ENCODE data around the gene WWTR1. TPM values are rescaled to one million over a fixed set of nuclear protein-coding genes. Genes with fewer than 3 reads are reported as not detected.
A peak's percentile ranks its signal among the peaks of the same experiment; 100 is the strongest.

WWTR1 gene
- total RNA-seq, 1 donor = 0.54 TPM

DNA sequence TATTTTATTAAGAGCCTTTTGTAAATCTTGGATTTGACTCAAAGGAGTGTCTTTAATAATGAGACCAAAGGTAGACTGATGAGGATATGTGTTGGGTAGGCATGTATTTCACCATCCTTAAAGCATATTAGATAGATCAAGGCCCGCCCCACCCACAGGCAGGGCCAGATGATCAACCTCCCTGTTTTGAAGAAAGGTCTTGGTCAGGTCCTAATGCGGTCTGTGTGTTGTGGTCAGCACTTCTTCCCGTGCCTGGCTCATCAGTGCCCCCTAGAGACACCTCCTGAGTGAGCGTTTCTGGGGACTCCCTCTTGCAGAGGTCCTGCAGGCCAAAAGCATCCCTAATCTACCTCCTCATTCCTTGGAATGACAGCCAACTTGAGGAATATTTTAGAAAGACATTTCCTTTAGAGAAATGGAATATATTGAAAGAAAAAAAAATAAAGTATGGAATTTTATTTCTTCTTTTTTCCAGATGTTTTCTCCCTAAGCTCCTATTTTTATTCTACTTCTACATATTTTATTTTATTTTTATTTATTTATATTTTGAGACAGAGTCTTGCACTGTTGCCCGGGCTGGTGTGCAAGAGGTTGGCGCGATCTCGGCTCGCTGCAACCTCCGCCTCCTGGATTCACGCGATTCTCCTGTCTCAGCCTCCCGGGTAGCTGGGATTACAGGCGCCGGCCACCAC is 177.4 kb downstream of the WWTR1 start:
- DNase-seq (ENCODE audit: low read depth in 2 of 3, low spot score in 2 of 3) = peak in 2 of 3 donors; percentile 64 to 81

DNA sequence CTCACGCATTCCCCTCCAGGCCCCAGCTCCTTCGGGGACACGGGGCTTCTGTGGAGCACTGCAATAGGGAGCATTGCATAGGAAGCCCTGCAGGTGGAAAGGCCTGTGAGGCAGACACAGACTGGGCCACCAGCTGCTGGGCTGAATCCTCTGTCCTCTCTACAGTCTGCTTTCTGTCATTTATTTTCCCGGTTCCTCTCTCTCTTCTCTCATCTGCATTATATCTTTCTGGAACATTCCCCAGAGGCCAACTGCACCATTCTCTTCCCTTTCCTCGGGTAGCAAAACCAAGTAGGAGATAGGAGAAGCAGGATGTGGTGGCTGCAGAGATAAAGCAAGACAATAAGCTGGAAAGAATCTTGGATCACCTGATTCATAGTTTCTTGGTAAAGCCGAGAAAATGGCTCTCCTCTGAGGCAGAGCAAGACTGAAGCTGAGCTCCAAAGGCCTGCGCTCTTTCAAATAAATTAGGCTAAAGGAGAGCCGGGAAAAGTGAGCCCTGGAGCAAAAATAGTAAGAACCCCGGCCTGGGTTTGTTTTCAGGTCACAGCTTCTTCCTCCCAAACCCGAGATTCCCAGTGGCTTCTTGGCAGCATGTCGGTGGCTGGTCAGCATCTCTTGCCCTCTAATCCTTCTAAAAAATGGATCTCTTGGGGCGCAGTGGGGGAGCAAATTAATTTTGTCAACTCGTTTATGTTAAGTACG is 178.1 kb downstream of the WWTR1 start:
- DNase-seq (ENCODE audit: low read depth in 2 of 3, low spot score in 2 of 3) = no peak

DNA sequence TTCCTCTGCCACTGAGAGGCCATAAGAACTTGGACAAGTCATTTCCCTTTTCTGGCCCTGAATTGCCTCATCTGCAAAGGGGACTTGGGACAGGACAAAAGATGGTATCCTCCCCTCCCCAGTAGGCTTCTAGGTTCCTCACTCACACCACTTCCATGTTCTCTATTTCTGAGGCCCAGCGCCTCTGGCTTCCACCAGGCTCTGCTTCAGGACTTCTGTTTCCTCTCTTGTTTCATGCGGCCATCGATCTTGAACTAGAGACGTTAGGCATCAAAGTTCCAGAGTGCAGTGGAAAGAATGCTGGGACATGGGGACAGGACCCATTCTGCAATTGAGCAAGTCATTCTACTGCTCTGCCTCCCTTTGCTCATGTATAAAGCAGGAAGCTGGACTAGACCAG is 181.6 kb downstream of the WWTR1 start:
- no peak for DNase-seq (ENCODE audit: low read depth in 2 of 3, low spot score in 2 of 3)

DNA sequence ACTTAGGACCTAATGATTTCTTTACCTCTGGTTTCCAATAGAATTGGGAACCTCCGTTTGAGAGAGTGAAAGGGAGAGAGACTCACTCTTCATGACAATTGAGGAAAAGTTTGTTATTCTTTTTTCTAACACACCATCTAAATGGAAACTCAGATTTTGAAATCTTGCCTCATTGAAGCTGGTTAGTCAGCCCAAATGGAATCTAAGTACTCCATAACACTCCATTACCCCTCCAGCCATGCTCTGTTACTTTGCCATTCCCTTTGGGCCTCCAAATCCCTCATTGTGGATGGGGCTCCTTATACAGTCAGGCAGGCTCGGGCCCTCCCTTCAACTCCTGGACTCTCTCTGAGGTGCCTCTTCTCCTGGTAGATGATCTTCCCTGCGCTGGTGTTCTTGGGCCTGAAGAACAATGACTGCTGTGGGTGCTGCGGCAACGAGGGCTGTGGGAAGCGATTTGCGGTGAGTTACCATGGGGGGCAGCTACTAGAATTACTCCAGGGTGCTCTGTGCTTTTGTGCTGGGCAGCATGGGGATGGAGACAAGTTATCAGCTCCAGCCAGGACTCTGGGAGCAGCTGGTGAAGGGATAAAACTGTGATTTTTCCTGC is 182.3 kb downstream of the WWTR1 start:
- no peak for DNase-seq (ENCODE audit: low read depth in 2 of 3, low spot score in 2 of 3)

DNA sequence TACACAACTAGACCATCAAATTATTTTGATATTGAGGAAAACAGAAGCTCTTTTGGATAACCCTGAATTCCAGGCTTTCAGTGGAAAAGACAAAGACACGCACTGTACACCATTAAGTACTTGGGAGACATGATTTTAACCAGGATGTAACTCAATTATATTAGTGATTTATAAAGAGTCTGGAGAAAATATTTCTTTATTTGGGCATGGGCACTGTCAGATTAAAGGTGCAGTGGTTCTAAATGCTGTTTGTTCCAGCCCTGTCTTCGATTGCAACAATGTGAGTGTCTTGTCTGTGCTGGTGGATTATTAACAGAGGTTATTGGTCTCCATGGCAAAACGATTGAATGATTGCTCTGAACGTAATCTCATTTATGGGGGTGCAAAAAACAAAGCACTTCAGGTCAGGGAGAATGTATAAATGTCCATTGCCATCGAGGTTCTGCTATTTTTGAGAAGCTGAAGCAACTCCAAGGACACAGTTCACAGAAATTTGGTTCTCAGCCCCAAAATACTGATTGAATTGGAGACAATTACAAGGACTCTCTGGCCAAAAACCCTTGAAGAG is 183.5 kb downstream of the WWTR1 start, which contains the start of gene TM4SF4:
Gene TM4SF4, plus strand, starts transcription at position 448 of the 568 bp plus-strand sequence. CDS start 181 bp downstream, outside the sequence.
- DNase-seq (ENCODE audit: low read depth in 2 of 3, low spot score in 2 of 3) = no peak

DNA sequence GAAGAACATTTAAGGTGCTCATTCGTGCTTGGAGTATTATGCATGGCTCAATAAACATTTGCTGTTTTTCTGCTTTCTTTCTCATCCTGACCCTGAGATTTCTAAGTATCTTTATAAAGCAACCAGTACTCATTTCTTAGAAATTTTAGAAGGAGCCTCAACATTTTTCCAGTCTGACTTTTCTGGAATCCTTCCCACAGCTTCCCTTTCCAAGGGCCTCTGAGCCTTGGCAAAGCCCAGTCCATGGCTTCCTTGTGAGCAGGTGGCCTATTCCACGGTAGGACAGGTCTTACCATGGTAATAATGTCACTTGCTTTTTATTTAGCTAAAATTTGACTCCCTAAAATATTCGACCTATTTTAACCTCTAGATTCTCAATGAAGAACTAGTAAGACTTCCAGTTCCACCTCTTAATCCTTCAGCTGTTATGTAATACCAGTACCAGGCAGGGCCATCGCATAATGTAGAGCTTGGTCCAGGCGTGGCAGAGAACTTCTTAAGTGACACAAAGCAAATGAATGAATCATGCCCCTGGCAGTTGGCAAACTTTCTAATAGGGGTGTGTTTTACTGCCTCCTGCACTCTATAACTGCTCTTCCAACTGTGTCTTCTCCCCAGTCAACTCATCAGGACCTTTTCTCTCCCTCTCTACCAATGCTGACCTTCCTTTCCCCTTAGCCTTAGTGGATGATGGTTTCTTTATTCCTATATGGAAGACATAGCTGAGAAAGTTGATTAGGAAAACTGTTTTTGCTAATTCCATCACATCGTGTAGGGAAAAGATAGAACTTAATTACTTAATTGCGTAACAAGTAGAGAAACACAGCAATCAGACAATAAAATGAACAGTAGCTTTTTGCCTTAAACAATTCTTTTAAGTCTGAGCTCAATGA is 184.2 kb downstream of the WWTR1 start:
- DNase-seq (ENCODE audit: low read depth in 2 of 3, low spot score in 2 of 3) = no peak

DNA sequence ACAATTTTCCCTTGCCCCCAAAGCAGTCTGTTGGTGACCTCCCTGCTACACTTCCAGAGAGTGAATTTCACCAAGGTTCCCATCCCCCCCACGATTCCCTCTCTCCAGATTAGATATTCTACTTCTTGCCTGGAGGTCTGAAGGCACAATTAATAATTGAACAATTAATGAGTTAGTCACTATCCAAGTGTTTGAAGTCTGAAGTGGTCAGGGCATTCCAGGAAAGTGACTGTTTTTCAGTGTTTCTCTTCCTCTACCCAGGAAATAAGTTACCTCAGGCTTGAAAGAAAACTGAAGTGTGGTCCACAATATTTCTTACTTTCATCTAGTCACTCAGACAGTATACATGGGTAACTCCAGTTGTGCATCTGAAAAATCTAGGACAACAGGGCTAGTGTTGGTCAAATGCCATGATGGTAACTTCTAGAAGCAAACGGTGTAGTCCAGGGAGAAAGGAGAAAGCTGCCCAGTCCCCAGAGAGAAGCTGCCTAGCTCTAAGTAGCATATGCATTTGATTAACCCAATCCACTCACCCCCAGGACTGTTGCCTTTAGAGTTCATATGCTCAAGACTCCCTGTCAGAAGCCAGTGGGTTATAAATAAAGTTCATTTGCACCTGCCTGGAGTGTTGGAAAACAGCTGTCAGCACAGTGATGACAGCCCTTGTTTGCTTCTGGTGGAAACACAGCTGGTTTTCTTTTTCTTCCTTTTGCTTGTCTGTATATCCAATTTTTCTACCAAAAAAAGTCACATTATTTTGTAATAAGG is 185.6 kb downstream of the WWTR1 start:
- DNase-seq (ENCODE audit: low read depth in 2 of 3, low spot score in 2 of 3) = no peak

DNA sequence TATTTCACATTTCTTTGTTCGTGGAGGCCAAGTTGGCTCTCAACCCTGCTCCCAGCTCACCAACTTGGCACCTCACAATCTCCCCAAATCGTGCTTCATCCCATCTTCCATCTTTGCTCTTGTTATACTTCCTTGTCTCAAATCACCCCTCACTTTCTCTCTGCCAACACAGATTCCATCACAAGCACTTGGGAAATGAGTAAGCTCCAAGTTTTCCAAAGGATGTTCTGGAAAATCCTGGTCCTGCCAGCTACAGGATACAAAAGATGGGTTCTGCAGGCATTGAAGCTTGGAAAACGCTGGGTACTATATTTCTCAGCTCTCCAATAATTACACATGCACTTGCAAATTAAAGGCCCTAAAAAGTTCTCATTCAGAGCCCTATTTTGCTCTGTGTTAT is 187.4 kb downstream of the WWTR1 start:
- DNase-seq (ENCODE audit: low read depth in 2 of 3, low spot score in 2 of 3) = no peak

DNA sequence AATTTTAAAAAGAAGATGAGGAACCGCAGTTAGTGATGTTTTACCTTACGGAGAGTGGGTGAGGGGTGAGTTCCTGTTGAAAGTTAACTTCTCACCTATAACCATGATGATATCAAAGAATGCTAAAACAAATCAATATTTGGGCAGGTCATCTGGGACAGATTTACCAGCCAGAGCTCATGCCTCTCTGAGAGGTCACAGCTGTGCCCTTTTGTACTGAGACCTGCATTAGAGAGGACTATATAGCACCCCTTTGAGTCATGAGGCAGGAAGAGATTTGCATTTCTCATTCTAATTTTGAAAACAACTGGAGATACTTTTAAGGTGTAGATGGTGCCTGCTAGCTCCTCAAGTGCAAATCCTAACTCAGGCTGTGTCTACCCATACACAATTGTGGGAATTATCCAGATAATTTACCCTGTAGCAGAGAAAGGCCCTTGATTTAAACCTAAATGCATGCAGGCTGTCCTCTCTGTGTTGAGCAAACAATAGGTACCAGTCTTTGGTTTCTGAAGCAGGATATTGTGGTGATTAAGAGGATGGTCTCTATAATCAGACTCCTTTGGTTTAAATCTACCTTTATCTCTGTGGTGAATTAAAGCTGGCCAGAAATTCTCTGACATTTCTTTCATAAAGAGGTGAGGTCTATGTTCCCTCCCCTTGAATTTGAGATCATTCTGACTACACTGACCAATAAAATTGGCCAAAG is 189.2 kb downstream of the WWTR1 start:
- no peak for DNase-seq (ENCODE audit: low read depth in 2 of 3, low spot score in 2 of 3)

Small RNA genes lying within 50 kb of the gene (small RNA-seq; reads per million reads assigned to genes)
- not detected for gene RNU6-1098P

Other genes with a start within 250 kb of the WWTR1 start
- not detected for gene TM4SF4, start 183.3 kb downstream of the WWTR1 start, total RNA-seq
- 14.0 TPM for gene COMMD2, start 94.5 kb upstream of the WWTR1 start, total RNA-seq
- not detected for gene ANKUB1, start 134.5 kb upstream of the WWTR1 start, total RNA-seq
- 45.8 TPM for gene RNF13, start 155.2 kb upstream of the WWTR1 start, total RNA-seq